HepG2 (cell line): ENCODE measurements around the gene ZNF74. TPM values are rescaled to one million over a fixed set of nuclear protein-coding genes. Genes with fewer than 3 reads are reported as not detected.

ENCODE experiments used
- ATAC-seq: fragments of 200-7000 bp; cut with Tn5 transposase; 3 replicates; pipeline ENCODE4 v1.9.1; 2020; ENCODE audit warnings: mild to moderate bottlenecking, moderate library complexity
- BruUV-seq: library from RNA; stranded (reverse); fragments of 400-500 nt; replicated peaks from 2 replicates; lab custom pipeline; 2021; lab: Mats Ljungman, UMichigan
- CTCF ChIA-PET: fragments of 300-600 bp; formaldehyde crosslinking; extraction: SDS; loops from one replicate; lab custom pipeline; 2021; ENCODE audit warnings: low total read pairs, inconsistent platforms, low intra/inter-chr PET ratio; lab: Yijun Ruan, JAX
- POLR2A ChIA-PET: fragments of 350-600 bp; sonication (Branson Sonifier 250); formaldehyde crosslinking; loops from one replicate; lab custom pipeline; 2020; ENCODE audit warnings: antibody characterized with exemption, inconsistent platforms; lab: Yijun Ruan, JAX
- DNase-seq: peaks from one replicate; pipeline ENCODE4 v3.0.0-alpha.2; 2015; ENCODE audit warnings: low spot score
- FAIRE-seq: peaks from 3 replicates; lab custom pipeline; 2011; peaks lifted over from hg19 to GRCh38; lab: Jason Lieb, UNC
- H2AFZ ChIP-seq: one replicate; pipeline ENCODE4 v1.6.1; 2011; ENCODE audit warnings: low read length, inconsistent platforms
- H3K27ac ChIP-seq: fragments of 300-600 bp; 3 replicates; pipeline ENCODE4 v1.8.0; 2011; ENCODE audit warnings: mixed run types, mild to moderate bottlenecking, mixed read lengths, low read length, inconsistent platforms; ENCODE audit not compliant: insufficient read depth; ENCODE audit errors: extremely low read length
- H3K27me3 ChIP-seq, 2 experiments: fragments of 200-600 bp in 1 of 2; 2 replicates in 1 of 2; 3 replicates in 1 of 2; pipeline versions ENCODE4 v1.6.0 to v1.8.0; 2011; ENCODE audit warnings: low read length in 2 of 2, mild to moderate bottlenecking in 2 of 2, moderate library complexity in 2 of 2, inconsistent platforms in 1 of 2; ENCODE audit not compliant: insufficient read depth in 2 of 2, control insufficient read depth in 1 of 2
- H3K36me3 ChIP-seq, 2 experiments: fragments of 200-600 bp in 1 of 2; replicated peaks in 1 of 2; 2 replicates in 1 of 2; 3 replicates in 1 of 2; pipeline versions ENCODE4 v1.5.1 to v1.8.0; 2011; ENCODE audit warnings: low read length in 2 of 2, inconsistent platforms in 1 of 2; ENCODE audit not compliant: insufficient read depth in 2 of 2, control insufficient read depth in 1 of 2
- H3K4me1 ChIP-seq: 2 replicates; pipeline ENCODE4 v1.5.1; 2012; ENCODE audit warnings: low read length, inconsistent platforms; ENCODE audit not compliant: insufficient read depth
- H3K4me2 ChIP-seq: 2 replicates; pipeline ENCODE4 v1.6.0; 2011; ENCODE audit warnings: low read depth, low read length, inconsistent platforms
- H3K4me3 ChIP-seq, 3 experiments: fragments of 200-600 bp in 1 of 3; sonication (generic), shearing (Covaris generic) in 1 of 3; replicated peaks in 1 of 3; 2 replicates each; pipeline ENCODE4 v1.5.1; 2011 to 2016; ENCODE audit warnings: low read length in 3 of 3, inconsistent platforms in 2 of 3, low read depth in 2 of 3, mild to moderate bottlenecking in 2 of 3, control low read depth in 1 of 3, mixed read lengths in 1 of 3; ENCODE audit not compliant: insufficient read depth in 1 of 3
- H3K79me2 ChIP-seq: one replicate; pipeline ENCODE4 v1.6.1; 2011; ENCODE audit warnings: low read length, inconsistent platforms; ENCODE audit not compliant: insufficient read depth
- H3K9ac ChIP-seq: 2 replicates; pipeline ENCODE4 v1.6.0; 2011; ENCODE audit warnings: mild to moderate bottlenecking, low read depth, low read length, inconsistent platforms; ENCODE audit not compliant: insufficient read depth
- H3K9me3 ChIP-seq: 2 replicates; pipeline ENCODE4 v1.5.1; 2012; ENCODE audit warnings: mild to moderate bottlenecking, low read length
- H4K20me1 ChIP-seq: 2 replicates; pipeline ENCODE4 v1.6.0; 2011; ENCODE audit warnings: inconsistent platforms, mild to moderate bottlenecking, low read length, moderate library complexity; ENCODE audit not compliant: insufficient read depth
- AFF4 ChIP-seq: sonication (generic); formaldehyde crosslinking; IDR thresholded peaks from 2 replicates; pipeline ENCODE4 v1.4.0; 2020; ENCODE audit warnings: missing genetic modification reagents
- ATRX ChIP-seq: sonication (generic); formaldehyde crosslinking; IDR thresholded peaks from 2 replicates; pipeline ENCODE4 v1.4.0; 2020; ENCODE audit warnings: missing genetic modification reagents, borderline replicate concordance
- BHLHE40 ChIP-seq: IDR thresholded peaks from 2 replicates; pipeline ENCODE4 v1.6.1; 2011; ENCODE audit warnings: low read length, improper control_type of control experiment
- DMAP1 ChIP-seq: IDR thresholded peaks from 2 replicates; pipeline ENCODE4 v1.6.1; 2016
- DR1 ChIP-seq: sonication (generic); formaldehyde crosslinking; IDR thresholded peaks from 2 replicates; pipeline ENCODE4 v1.8.0; 2021; ENCODE audit warnings: mild to moderate bottlenecking, missing genetic modification reagents, inconsistent platforms
- EP300 ChIP-seq, 3 experiments: sonication (generic) in 1 of 3; formaldehyde crosslinking in 1 of 3; IDR thresholded peaks; 2 replicates each; pipeline versions ENCODE4 v1.5.1 to v1.6.1; 2011 to 2020; ENCODE audit warnings: low read depth in 2 of 3, low read length in 2 of 3, borderline replicate concordance in 1 of 3, improper control_type of control experiment in 1 of 3, mild to moderate bottlenecking in 1 of 3, missing genetic modification reagents in 1 of 3, moderate library complexity in 1 of 3
- MAFF ChIP-seq: IDR thresholded peaks from 2 replicates; pipeline ENCODE4 v1.6.1; 2011; ENCODE audit warnings: low read depth, low read length, improper control_type of control experiment
- MYC ChIP-seq: sonication (generic); formaldehyde crosslinking; IDR thresholded peaks from 2 replicates; pipeline ENCODE4 v1.9.0; 2021; ENCODE audit warnings: missing genetic modification reagents, borderline replicate concordance
- NFYC ChIP-seq: IDR thresholded peaks from 2 replicates; pipeline ENCODE4 v1.6.1; 2016; ENCODE audit warnings: missing genetic modification reagents, missing compliant biosample characterization
- RNF2 ChIP-seq: fragments of 450-650 bp; conservative IDR thresholded peaks from 2 replicates; pipeline ENCODE4 v1.6.1; 2016; ENCODE audit warnings: low read depth
- TAF1 ChIP-seq: sonication (generic); formaldehyde crosslinking; IDR thresholded peaks from 2 replicates; pipeline ENCODE4 v1.4.0; 2020; ENCODE audit warnings: missing genetic modification reagents
- TCF12 ChIP-seq, 2 experiments: fragments of 450-650 bp in 1 of 2; sonication (generic) in 1 of 2; formaldehyde crosslinking in 1 of 2; IDR thresholded peaks; 2 replicates each; pipeline versions ENCODE4 v1.6.1 to v1.8.0; 2017 to 2022; ENCODE audit warnings: antibody characterized with exemption in 1 of 2, mild to moderate bottlenecking in 1 of 2, missing genetic modification reagents in 1 of 2, moderate library complexity in 1 of 2
- ZFX ChIP-seq: sonication (generic); formaldehyde crosslinking; IDR thresholded peaks from 2 replicates; pipeline ENCODE4 v1.4.0; 2020; ENCODE audit warnings: mild to moderate bottlenecking, low read depth, missing genetic modification reagents, moderate library complexity
- ZKSCAN5 ChIP-seq: sonication (generic); formaldehyde crosslinking; IDR thresholded peaks from 2 replicates; pipeline ENCODE4 v1.5.1; 2020; ENCODE audit warnings: mild to moderate bottlenecking, missing genetic modification reagents
- ZNF232 ChIP-seq: sonication (generic); formaldehyde crosslinking; IDR thresholded peaks from 2 replicates; pipeline ENCODE4 v1.4.0; 2020; ENCODE audit warnings: missing genetic modification reagents, borderline replicate concordance
- ZNF292 ChIP-seq: sonication (generic); formaldehyde crosslinking; IDR thresholded peaks from 2 replicates; pipeline ENCODE4 v1.8.1; 2022; ENCODE audit warnings: mild to moderate bottlenecking, low read depth, missing genetic modification reagents, borderline replicate concordance
- WGBS: methylation state at CpG from one replicate; pipeline ENCODE4 v1.1.6; 2017; ENCODE audit warnings: low lambda C conversion rate; 5-methylcytosine and 5-hydroxymethylcytosine counted together
- in situ Hi-C: cut with HindIII; loops from 2 replicates; pipeline ENCODE4 v1.10.0; 2017; ENCODE audit warnings: low pct_unique_long_range_greater_than_20kb; ENCODE audit not compliant: extremely low pct_ligation_motif_present
- intact Hi-C: fragments of 100-400 bp; cut with micrococcal nuclease; formaldehyde crosslinking; loops from one replicate; pipeline ENCODE4 v1.10.0; 2022; ENCODE audit not compliant: unreplicated experiment
- polyA plus RNA-seq, 8 experiments: library from polyadenylated mRNA; depleted of rRNA in 3 of 8; stranded (reverse) in 7 of 8; unstranded in 1 of 8; fragments of >200 nt; fragmentation: Illumina TruSeq in 4 of 8; extraction: Trizol in 4 of 8; gene quantifications; 2 replicates each; pipeline versions ENCODE4 v1.2.1 to v1.2.3, GENCODE V29; 2011 to 2016; ENCODE audit warnings: low read depth in 4 of 8, missing spikeins in 1 of 8, mixed read lengths in 1 of 8; ENCODE audit not compliant: insufficient read depth in 1 of 8
- total RNA-seq, 5 experiments: library from RNA; depleted of rRNA; stranded (reverse); fragments of >200 nt; fragmentation: Illumina TruSeq; extraction: Trizol; gene quantifications; 2 replicates each; pipeline ENCODE4 v1.2.3, GENCODE V29; 2016; ENCODE audit warnings: low read depth in 1 of 5
- TF ChIP-seq, protein P1 (sequence below): sonication (generic); formaldehyde crosslinking; IDR thresholded peaks from 2 replicates; pipeline ENCODE4 v1.5.0; 2020; ENCODE audit warnings: mild to moderate bottlenecking, missing genetic modification reagents

ZNF74 gene
- total and polyA plus RNA-seq, 2 of the 13 experiments (the other 11 are each of a cell fraction or from before 2014, with no cell fraction given): 6.3 to 9.1 TPM

GRCh38 chr22:20386972-20387371, 7.0 kb upstream of the ZNF74 start:
- intact Hi-C loops (no loop called here), in situ Hi-C loops (no loop called here)
- Histone ChIP-seq H3K9me3 (no peaks in the 10 kb centered on the region), H3K4me1 (no peaks in the 10 kb centered on the region), H3K27me3 (peaks cover 1 to 22% of the 10 kb centered on the region in 2 experiments; a peak in 3 of 5 replicates), H3K9ac (no peak overlapping the region), H3K4me2 (no peak overlapping the region), H2AFZ (no peak overlapping the region), H3K27ac (no peak overlapping the region), H3K4me3 (no peak overlapping the region), H3K79me2 (no peaks in the 10 kb centered on the region), H4K20me1 (no peaks in the 10 kb centered on the region), H3K36me3 (no peaks in the 10 kb centered on the region)
- TF ChIP-seq NFYC (CRISPR knock-in tag) (no peak), ZKSCAN5 (no peak), ATRX (CRISPR knock-in tag) (no peak), TAF1 (no peak), ZFX (CRISPR knock-in tag) (no peak), DR1 (CRISPR knock-in tag) (no peak), AFF4 (no peak), MAFF (no peak), RNF2 (no peak), ZNF232 (CRISPR knock-in tag) (no peak), MYC (no peak), DMAP1 (CRISPR knock-in tag) (no peak), BHLHE40 (no peak), ZNF292 (no peak), TCF12 (IDR thresholded peaks at IDR 0.05) (no peak), TCF12 (CRISPR knock-in tag; IDR thresholded peaks at IDR 0.05) (no peak), EP300 (IDR thresholded peaks at IDR 0.05; ENCODE audit: low read depth in 2 of 2, low read length in 2 of 2) (no peak), EP300 (CRISPR knock-in tag; IDR thresholded peaks at IDR 0.05; ENCODE audit: borderline replicate concordance) (no peak)
- TF ChIP-seq, protein P1, sequence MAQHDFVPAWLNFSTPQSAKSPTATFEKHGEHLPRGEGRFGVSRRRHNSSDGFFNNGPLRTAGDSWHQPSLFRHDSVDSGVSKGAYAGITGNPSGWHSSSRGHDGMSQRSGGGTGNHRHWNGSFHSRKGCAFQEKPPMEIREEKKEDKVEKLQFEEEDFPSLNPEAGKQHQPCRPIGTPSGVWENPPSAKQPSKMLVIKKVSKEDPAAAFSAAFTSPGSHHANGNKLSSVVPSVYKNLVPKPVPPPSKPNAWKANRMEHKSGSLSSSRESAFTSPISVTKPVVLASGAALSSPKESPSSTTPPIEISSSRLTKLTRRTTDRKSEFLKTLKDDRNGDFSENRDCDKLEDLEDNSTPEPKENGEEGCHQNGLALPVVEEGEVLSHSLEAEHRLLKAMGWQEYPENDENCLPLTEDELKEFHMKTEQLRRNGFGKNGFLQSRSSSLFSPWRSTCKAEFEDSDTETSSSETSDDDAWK (CRISPR knock-in tag): no peak
- 24% methylated on average over 4 of the region's 4 CpGs for WGBS
- CTCF ChIA-PET: no interaction called here
- BruUV-seq: no TSS peak
- no peak for FAIRE-seq
- POLR2A ChIA-PET: no interaction called here
- DNase-seq: no peak
- no peak for ATAC-seq
